NCI-H2029 (cell line): ENCODE data around the gene FAM227A.

Source experiments
- DNase-seq: peaks from one replicate; lab custom pipeline; 2025; lab: John Stamatoyannopoulos, UW

The FAM227A gene

GRCh38 chr22:38540701-38541100 is 115.5 kb downstream of the FAM227A start:
- no peak for DNase-seq

GRCh38 chr22:38531251-38531938 is 124.8 kb downstream of the FAM227A start:
- no peak for DNase-seq
